CD8-positive, alpha-beta memory T cell (primary cell): Measurements from ENCODE around the gene ZNF701. TPM values are rescaled to one million over a fixed set of nuclear protein-coding genes. Genes with fewer than 3 reads are reported as not detected.
"Not testable (repeated sequence)": the region's sequence is repeated elsewhere in the genome, so short reads cannot be mapped to it uniquely, and the experiment has no call there.

Experiments used
- CTCF ChIA-PET: fragments of 350-600 bp; sonication (Branson Sonifier 250); formaldehyde crosslinking; loops from one replicate; lab custom pipeline; 2021; ENCODE audit warnings: antibody characterized with exemption; lab: Charles Lee
- POLR2A ChIA-PET: fragments of 350-600 bp; sonication (Branson Sonifier 250); formaldehyde crosslinking; loops from one replicate; lab custom pipeline; 2021; ENCODE audit warnings: antibody characterized with exemption; lab: Charles Lee
- DNase-seq, 5 donors: peaks; one replicate each; pipeline versions ENCODE4 v3.0.0 to v3.0.0-alpha.2; 2020 to 2022; ENCODE audit warnings: mixed read lengths in 1 of 5
- H3K27ac ChIP-seq: one replicate; pipeline ENCODE4 v1.7.0; 2013; ENCODE audit warnings: low read depth, mild to moderate bottlenecking, low read length, moderate library complexity
- H3K27me3 ChIP-seq: 2 replicates; pipeline ENCODE4 v1.7.0; 2013; ENCODE audit warnings: low read length, mild to moderate bottlenecking; ENCODE audit not compliant: insufficient read depth, poor library complexity, severe bottlenecking
- H3K36me3 ChIP-seq: 2 replicates; pipeline ENCODE4 v1.7.0; 2013; ENCODE audit warnings: mild to moderate bottlenecking, low read length, moderate library complexity; ENCODE audit not compliant: insufficient read depth
- H3K4me1 ChIP-seq: 2 replicates; pipeline ENCODE4 v1.7.0; 2013; ENCODE audit warnings: mild to moderate bottlenecking, low read length, moderate library complexity; ENCODE audit not compliant: insufficient read depth
- H3K4me3 ChIP-seq: 2 replicates; pipeline ENCODE4 v1.7.0; 2013; ENCODE audit warnings: mild to moderate bottlenecking, low read length
- H3K9me3 ChIP-seq: 2 replicates; pipeline ENCODE4 v1.7.0; 2013; ENCODE audit warnings: mild to moderate bottlenecking, low read length
- H3K27ac Mint-ChIP-seq, 8 donors: one replicate each; pipeline ENCODE4 v1.8.0; 2020 to 2021; ENCODE audit warnings: mixed read lengths in 8 of 8, mild to moderate bottlenecking in 6 of 8, inconsistent platforms in 3 of 8, moderate library complexity in 3 of 8
- H3K27me3 Mint-ChIP-seq, 2 donors: one replicate each; pipeline ENCODE4 v1.8.0; 2020 to 2021; ENCODE audit warnings: mixed read lengths in 2 of 2, mild to moderate bottlenecking in 1 of 2, moderate library complexity in 1 of 2
- H3K36me3 Mint-ChIP-seq, 3 donors: one replicate each; pipeline ENCODE4 v1.8.0; 2020 to 2021; ENCODE audit warnings: mixed read lengths in 3 of 3, inconsistent platforms in 1 of 3, mild to moderate bottlenecking in 1 of 3
- H3K4me1 Mint-ChIP-seq, 3 donors: one replicate each; pipeline ENCODE4 v1.8.0; 2020 to 2021; ENCODE audit warnings: mixed read lengths in 3 of 3, inconsistent platforms in 1 of 3, mild to moderate bottlenecking in 1 of 3
- H3K4me3 Mint-ChIP-seq, 7 donors: one replicate each; pipeline ENCODE4 v1.8.0; 2020 to 2021; ENCODE audit warnings: mixed read lengths in 7 of 7, mild to moderate bottlenecking in 6 of 7, moderate library complexity in 4 of 7, inconsistent platforms in 2 of 7
- H3K9me3 Mint-ChIP-seq, 5 donors: one replicate each; pipeline ENCODE4 v1.8.0; 2020 to 2022; ENCODE audit warnings: mixed read lengths in 5 of 5, mild to moderate bottlenecking in 3 of 5, moderate library complexity in 2 of 5, inconsistent platforms in 1 of 5
- polyA plus RNA-seq: library from polyadenylated mRNA; unstranded; fragments of 300-500 nt; fragmentation: Illumina TruSeq; gene quantifications from one replicate; pipeline ENCODE4 v1.2.3, GENCODE V29; 2021
- total RNA-seq, 2 experiments: library from RNA; stranded (reverse); gene quantifications; one replicate each; pipeline ENCODE4 v1.2.3, GENCODE V29; 2021

The ZNF701 gene
- total and polyA plus RNA-seq, 3 experiments from 2014 or later, result 16.8 to 18.3 (median 17.7) TPM

- H3K36me3 Mint-ChIP-seq, result peaks cover 24 to 49% (median 37%) of the 10 kb centered on the region in 3 donors
- H3K27ac Mint-ChIP-seq, result peak overlapping the region in 7 of 8 donors; percentile 17 to 86 (median 64)
- DNase-seq, result no peak
- no peaks in the 10 kb centered on the region for H3K9me3 ChIP-seq
- H3K27me3 ChIP-seq, result no peaks in the 10 kb centered on the region
- H3K4me3 Mint-ChIP-seq, result peak overlapping the region in 1 of 7 donors; percentile 19
- H3K27ac ChIP-seq, result no peak overlapping the region
- H3K4me3 ChIP-seq, result no peak overlapping the region
- POLR2A ChIA-PET, result no interaction called here
- H3K4me1 Mint-ChIP-seq, result peaks cover 21 to 34% (median 27%) of the 10 kb centered on the region in 3 donors
- no peaks in the 10 kb centered on the region for H3K27me3 Mint-ChIP-seq
- H3K9me3 Mint-ChIP-seq, result peaks cover 0 to 13% (median 4%) of the 10 kb centered on the region in 5 donors
- H3K4me1 ChIP-seq, result no peaks in the 10 kb centered on the region
- peaks cover 24% of the 10 kb centered on the region for H3K36me3 ChIP-seq
- CTCF ChIA-PET, result no interaction called here
Measured at GRCh38 chr19:52622261-52622660, 52.2 kb downstream of the ZNF701 start.

DNA sequence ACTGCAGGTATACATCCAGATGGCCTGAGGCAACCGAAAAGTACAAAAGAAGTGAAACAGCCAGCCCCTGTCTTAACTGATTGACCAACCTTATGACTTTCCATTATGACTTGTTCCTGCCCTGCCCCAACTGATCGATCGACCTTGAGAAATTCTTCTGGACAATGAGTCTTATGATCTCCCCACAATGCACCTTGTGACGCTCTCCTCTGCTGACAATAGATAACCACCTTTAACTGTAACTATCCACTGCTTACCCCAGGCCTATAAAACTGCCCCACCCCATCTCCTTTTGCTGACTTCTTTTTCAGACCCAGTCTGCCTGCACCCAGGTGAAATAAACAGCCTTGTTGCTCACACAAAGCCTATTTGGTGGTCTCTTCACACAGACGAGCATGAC is 56.8 kb downstream of the ZNF701 start:
- CTCF ChIA-PET, result no interaction called here
- POLR2A ChIA-PET, result no interaction called here
- peaks cover 18% of the 10 kb centered on the region for H3K36me3 ChIP-seq

DNA sequence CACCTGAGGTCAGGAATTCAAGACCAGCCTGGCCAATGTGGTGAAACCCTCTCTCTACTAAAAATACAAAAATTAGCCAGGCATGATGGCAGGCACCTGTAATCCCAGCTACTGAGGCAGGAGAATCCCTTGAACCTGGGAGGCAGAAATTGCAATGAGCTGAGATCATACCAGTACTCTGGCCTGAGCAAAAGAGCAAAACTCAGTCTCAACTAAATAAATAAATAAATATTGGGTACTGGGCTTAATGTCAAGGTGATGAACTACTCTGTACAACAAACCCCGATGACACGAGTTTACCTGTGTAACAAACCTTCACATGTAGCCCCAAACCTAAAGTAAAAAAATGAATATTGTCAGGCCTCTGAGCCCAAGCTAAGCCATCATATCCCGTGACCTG is 57.4 kb downstream of the ZNF701 start:
- H3K27me3 Mint-ChIP-seq, H3K4me1 ChIP-seq, H3K27ac Mint-ChIP-seq, H3K27ac ChIP-seq, CTCF ChIA-PET, H3K4me3 Mint-ChIP-seq, H3K9me3 Mint-ChIP-seq, H3K9me3 ChIP-seq, DNase-seq, H3K27me3 ChIP-seq, POLR2A ChIA-PET, H3K4me3 ChIP-seq: not testable (repeated sequence)
- H3K4me1 Mint-ChIP-seq, result peaks cover 25 to 33% (median 30%) of the 10 kb centered on the region in 3 donors
- H3K36me3 Mint-ChIP-seq, result peaks cover 13 to 40% (median 21%) of the 10 kb centered on the region in 3 donors
- H3K36me3 ChIP-seq, result peaks cover 13% of the 10 kb centered on the region

More for the DNA sequence above, 56.8 kb downstream of the ZNF701 start:
- peaks cover 0 to 1% of the 10 kb centered on the region in 2 donors for H3K27me3 Mint-ChIP-seq
- DNase-seq, result no peak
- H3K36me3 Mint-ChIP-seq, result peaks cover 17 to 46% (median 21%) of the 10 kb centered on the region in 3 donors
- H3K4me3 Mint-ChIP-seq, result no peak overlapping the region
- H3K4me1 Mint-ChIP-seq, result peaks cover 27 to 33% (median 30%) of the 10 kb centered on the region in 3 donors
- peaks cover 0 to 2% (median 0%) of the 10 kb centered on the region in 5 donors for H3K9me3 Mint-ChIP-seq
- Histone ChIP-seq H3K27ac (no peak overlapping the region), H3K4me1 (no peaks in the 10 kb centered on the region), H3K4me3 (no peak overlapping the region), H3K9me3 (no peaks in the 10 kb centered on the region), H3K27me3 (no peaks in the 10 kb centered on the region)
- H3K27ac Mint-ChIP-seq, result no peak overlapping the region

- Histone ChIP-seq H3K27ac (no peak overlapping the region), H3K9me3 (no peaks in the 10 kb centered on the region), H3K27me3 (no peaks in the 10 kb centered on the region), H3K4me1 (peaks cover 14% of the 10 kb centered on the region), H3K36me3 (no peaks in the 10 kb centered on the region), H3K4me3 (no peak overlapping the region)
- Mint-ChIP-seq H3K27me3 (no peaks in the 10 kb centered on the region), H3K4me1 (peaks cover 25 to 51% (median 46%) of the 10 kb centered on the region in 3 donors), H3K36me3 (peaks cover 8 to 33% (median 13%) of the 10 kb centered on the region in 3 donors), H3K4me3 (peak overlapping the region; percentile 48 to 98 (median 96)), H3K27ac (peak overlapping the region in 3 of 8 donors; percentile 37 to 83 (median 51)), H3K9me3 (peaks cover 0 to 9% (median 4%) of the 10 kb centered on the region in 5 donors)
- no peak for DNase-seq
- ChIA-PET CTCF (no interaction called here), POLR2A (interaction anchor here (0.6 kb wide), 1 partner anchor 284 kb away, joined by 3 read pairs; no protein-coding TSS in a partner anchor)
Measured at GRCh38 chr19:52635786-52636570, 65.9 kb downstream of the ZNF701 start.

Other genes with a start within 250 kb of the ZNF701 start
- 1 to 10 TPM in 1 of 2 experiments, under 1 TPM in 1; 0.91 to 1.8 TPM for gene ZNF610, start 234.0 kb upstream of the ZNF701 start, total RNA-seq
- gene ZNF610, start 234.0 kb upstream of the ZNF701 start, polyA plus RNA-seq, result 1.8 TPM
- gene ZNF880, start 200.4 kb upstream of the ZNF701 start, total RNA-seq, result 10 to 100 TPM; 15.6 to 15.9 TPM
- 38.9 TPM for gene ZNF880, start 200.4 kb upstream of the ZNF701 start, polyA plus RNA-seq
- 10 to 100 TPM; 11.6 to 14.2 TPM for gene ZNF528, start 172.4 kb upstream of the ZNF701 start, total RNA-seq
- 8.8 TPM for gene ZNF528, start 172.4 kb upstream of the ZNF701 start, polyA plus RNA-seq
- gene ZNF534, start 141.1 kb upstream of the ZNF701 start, total RNA-seq, result not detected
- gene ZNF534, start 141.1 kb upstream of the ZNF701 start, polyA plus RNA-seq, result not detected
- 1 to 10 TPM in 1 of 2 experiments, under 1 TPM in 1; 0.88 to 1.9 TPM for gene ZNF578, start 116.7 kb upstream of the ZNF701 start, total RNA-seq
- gene ZNF578, start 116.7 kb upstream of the ZNF701 start, polyA plus RNA-seq, result 4.5 TPM
- gene ZNF808, start 42.6 kb upstream of the ZNF701 start, total RNA-seq, result 10 to 100 TPM; 28.2 to 31.9 TPM
- 14.4 TPM for gene ZNF808, start 42.6 kb upstream of the ZNF701 start, polyA plus RNA-seq
- 10 to 100 TPM; 26.9 to 28.0 TPM for gene ZNF83, start 68.1 kb downstream of the ZNF701 start, total RNA-seq
- gene ZNF83, start 68.1 kb downstream of the ZNF701 start, polyA plus RNA-seq, result 23.1 TPM
- 10 to 100 TPM; 21.9 to 24.2 TPM for gene ZNF611, start 164.8 kb downstream of the ZNF701 start, total RNA-seq
- gene ZNF611, start 164.8 kb downstream of the ZNF701 start, polyA plus RNA-seq, result 44.5 TPM
- gene ZNF600, start 216.5 kb downstream of the ZNF701 start, total RNA-seq, result 10 to 100 TPM; 20.8 to 22.4 TPM
- gene ZNF600, start 216.5 kb downstream of the ZNF701 start, polyA plus RNA-seq, result 28.1 TPM